ENCODE data around the gene CASP2.

CASP2 gene

GRCh38 chr7:143355450-143356385 is 67.6 kb downstream of the CASP2 start:
- H3K4me3 ChIP-seq (ENCODE audit: low read depth, low read length) = no peak overlapping the region
- TF ChIP-seq, protein P1, sequence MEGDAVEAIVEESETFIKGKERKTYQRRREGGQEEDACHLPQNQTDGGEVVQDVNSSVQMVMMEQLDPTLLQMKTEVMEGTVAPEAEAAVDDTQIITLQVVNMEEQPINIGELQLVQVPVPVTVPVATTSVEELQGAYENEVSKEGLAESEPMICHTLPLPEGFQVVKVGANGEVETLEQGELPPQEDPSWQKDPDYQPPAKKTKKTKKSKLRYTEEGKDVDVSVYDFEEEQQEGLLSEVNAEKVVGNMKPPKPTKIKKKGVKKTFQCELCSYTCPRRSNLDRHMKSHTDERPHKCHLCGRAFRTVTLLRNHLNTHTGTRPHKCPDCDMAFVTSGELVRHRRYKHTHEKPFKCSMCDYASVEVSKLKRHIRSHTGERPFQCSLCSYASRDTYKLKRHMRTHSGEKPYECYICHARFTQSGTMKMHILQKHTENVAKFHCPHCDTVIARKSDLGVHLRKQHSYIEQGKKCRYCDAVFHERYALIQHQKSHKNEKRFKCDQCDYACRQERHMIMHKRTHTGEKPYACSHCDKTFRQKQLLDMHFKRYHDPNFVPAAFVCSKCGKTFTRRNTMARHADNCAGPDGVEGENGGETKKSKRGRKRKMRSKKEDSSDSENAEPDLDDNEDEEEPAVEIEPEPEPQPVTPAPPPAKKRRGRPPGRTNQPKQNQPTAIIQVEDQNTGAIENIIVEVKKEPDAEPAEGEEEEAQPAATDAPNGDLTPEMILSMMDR (IDR thresholded peaks at IDR 0.05; ENCODE audit: low read depth, low read length) = no peak

GRCh38 chr7:143356414-143357050 is 68.4 kb downstream of the CASP2 start:
- TF ChIP-seq, protein P1 (IDR thresholded peaks at IDR 0.05; ENCODE audit: low read depth, low read length) = no peak
- no peak overlapping the region for H3K4me3 ChIP-seq (ENCODE audit: low read depth, low read length)

Data from WI38 (cell line).